NCI-H1436 (cell line): ENCODE data around the gene ELAVL2.

ENCODE experiments used
- DNase-seq: peaks from one replicate; lab custom pipeline; 2025; lab: John Stamatoyannopoulos, UW

Gene ELAVL2

DNA sequence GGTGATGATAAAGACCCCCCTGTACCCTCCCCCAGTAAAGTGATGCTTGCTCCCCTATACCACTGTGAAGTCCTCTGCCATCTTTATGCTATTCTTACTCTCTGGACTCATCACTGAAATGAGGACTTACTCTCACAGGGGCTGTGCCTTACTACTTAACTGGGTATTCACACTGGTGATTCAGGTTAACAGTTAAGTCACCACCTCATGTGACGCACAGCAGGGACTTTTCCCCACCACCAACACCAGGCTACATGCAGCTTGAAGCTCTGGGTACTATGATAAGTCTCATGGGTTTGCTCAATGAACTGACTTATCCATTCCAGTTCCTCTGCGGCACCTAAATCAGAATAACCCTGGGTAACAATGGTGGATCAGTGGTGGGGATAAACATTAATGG is 163.7 kb downstream of the ELAVL2 start:
- no peak for DNase-seq

DNA sequence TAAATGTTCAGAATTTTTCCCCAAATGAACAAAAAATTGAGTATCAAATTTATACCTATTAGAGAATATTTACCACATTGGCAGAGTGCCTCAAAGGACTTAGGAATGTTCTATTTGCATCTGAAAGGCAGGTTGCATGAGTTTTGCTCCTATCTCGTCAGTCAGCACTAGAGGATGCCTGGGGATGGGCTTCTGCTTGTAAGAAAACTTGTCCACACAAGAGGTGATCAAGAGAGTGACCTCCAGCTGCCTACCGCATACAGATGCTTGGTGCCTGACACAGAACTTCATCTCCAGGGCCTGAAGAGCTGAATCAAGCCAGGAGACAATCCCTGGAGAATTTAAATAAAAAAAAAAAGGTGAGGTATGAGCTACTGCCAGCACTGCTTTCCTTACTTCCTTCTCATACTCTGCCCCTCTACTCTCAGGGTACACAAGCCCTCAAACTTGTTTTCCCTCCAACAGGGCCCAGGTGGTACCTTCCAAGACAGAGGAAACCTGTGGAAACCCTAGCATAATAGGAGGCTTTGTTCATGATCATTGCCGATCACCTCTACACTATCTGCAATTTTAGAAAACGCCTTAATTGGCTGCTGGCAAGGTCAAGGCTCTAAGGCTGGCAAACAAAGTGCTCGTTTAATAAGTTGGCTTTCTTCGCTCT is 166.6 kb downstream of the ELAVL2 start:
- no peak for DNase-seq

DNA sequence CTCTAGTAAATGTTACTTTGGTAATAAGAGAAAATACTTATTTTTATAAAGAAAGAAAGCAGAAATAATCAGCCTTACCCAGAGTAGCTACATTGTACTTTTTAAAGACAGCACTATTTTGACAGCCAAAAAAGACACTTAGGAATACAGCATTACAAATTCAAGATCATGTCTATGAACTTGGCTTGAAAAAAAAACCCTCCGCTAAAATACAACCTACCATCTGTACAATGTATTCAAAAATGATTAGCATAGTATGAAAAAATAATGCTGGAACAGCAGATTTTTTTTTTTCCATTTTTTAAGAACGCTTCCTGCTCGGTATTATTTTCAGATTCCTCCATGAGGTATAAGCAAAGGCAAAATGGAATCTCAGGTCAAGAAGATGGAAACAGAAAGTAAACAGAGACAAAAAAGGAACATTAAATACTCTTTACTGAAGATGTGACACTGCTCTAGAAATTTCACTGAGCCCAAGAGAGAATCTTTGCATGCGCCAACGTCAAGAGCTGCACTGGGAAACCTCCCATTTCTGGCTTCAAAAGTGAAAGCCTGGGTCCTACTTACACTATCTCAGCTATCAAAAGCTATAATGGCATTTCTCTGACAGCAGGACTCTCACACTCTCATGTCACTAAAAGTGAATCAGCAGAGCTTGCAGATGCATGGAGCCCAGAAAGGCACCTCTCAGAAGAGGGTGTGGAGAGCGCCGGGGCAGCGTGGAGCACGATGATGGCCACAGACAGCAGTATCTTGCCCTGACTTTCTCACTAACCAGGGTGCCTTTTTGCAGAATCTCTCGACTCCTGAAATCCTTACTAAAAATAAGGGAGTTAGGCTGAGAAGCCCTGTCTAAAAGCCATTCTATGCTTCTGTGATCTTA is 167.4 kb downstream of the ELAVL2 start:
- DNase-seq: no peak

DNA sequence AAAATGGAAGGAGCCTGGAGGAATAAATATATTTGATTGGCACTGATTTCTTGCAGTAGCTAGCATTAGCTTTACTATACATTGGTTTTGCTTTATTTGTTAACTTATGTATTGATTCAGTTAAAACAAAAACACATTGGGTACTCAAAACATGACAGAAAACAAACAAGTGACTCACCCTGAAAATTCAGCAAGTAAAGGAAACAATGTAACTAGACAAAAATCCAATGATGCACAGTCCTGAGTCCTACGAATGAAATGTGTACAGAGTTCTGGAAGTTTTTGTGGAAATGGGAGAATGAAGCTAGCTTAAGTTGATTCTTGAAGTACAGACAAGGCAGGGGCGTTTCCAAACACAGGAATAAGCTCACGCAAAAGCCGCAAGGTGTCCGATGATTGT is 175.0 kb downstream of the ELAVL2 start:
- no peak for DNase-seq

DNA sequence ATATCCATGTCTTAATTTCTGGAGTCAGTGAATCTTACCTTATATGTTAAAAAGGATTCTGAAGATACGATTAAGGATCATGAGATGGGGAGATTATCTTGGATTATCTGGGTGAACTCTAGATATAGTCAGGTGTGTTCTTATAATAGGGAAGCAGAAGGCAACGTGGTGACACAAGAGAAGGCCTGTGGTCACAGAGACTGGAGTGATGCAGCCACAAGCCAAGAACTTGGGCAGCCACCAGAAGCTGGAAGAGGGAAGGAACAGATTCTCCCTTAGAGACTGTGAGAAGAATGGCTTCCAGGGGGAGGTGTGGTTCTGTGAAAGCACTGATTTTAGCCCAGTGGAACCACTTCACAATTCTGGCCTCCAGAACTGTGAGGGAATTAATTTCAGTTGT is 177.4 kb downstream of the ELAVL2 start:
- no peak for DNase-seq

DNA sequence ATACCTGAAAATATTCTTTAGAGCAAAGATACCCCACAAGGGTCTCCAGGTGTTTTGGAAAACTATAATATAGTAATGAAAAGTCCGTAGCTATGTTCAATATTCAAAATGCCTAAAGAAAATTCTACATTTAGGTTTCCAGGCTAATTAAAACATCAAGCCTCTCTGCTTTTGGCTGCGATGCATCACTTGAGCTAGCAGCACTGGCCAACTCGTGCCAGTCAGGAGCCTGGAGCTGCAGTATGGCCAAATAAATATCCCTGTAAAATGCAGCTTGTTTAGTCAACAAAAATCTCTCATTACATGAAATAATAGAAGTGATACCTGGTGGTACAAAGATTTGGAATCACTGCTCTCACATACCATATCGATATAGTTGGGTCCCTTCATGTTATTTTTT is 181.1 kb downstream of the ELAVL2 start:
- no peak for DNase-seq

DNA sequence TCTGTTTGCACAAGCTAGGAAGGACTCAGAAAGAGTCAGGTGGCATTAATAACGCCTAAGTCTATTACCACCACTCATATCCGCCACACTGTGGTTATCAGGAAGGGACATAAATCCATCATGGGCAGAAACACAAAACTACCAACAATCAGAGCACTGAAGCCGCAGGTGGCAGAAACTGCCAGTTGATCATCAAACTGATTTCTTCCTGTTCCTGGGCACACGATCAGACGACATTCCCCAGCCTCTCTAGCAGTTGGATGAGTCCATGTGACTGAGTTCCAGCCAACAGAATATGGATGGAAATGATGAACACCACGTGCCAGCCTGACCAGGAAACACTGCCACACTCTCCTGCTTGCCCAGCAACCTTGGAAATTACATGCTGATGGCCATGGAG is 181.7 kb downstream of the ELAVL2 start:
- no peak for DNase-seq

DNA sequence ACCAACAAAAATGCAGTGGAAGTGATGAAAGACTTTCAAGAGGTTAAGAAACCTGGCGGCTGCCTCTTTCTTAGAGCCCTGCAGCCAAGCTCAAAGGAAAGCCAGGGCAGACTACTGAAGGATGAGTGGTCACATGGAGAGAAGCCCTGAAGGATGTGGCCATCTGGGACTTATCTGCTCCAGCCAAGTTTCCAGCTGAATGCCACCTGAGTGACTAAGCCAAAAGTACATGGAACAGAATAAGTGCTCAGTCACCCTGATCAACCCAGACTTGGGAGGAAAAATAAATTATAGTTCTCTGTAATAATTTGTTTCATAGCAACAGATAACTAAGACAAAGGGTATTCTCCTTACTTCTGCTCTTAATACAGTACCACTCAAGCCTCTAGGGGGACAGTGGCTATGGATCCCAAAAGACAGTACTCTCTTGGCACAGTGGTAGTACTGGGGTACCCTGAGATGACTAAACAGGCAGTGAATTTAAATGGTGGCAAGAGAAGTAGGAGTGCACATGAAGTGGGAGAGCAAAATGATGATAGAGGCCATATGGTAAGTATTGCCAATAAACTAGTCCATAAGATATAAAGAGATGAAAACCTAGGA is 182.3 kb downstream of the ELAVL2 start:
- no peak for DNase-seq
